ENCODE measurements around the gene KCNG3.

The KCNG3 gene, protein sequence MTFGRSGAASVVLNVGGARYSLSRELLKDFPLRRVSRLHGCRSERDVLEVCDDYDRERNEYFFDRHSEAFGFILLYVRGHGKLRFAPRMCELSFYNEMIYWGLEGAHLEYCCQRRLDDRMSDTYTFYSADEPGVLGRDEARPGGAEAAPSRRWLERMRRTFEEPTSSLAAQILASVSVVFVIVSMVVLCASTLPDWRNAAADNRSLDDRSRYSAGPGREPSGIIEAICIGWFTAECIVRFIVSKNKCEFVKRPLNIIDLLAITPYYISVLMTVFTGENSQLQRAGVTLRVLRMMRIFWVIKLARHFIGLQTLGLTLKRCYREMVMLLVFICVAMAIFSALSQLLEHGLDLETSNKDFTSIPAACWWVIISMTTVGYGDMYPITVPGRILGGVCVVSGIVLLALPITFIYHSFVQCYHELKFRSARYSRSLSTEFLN

DNA sequence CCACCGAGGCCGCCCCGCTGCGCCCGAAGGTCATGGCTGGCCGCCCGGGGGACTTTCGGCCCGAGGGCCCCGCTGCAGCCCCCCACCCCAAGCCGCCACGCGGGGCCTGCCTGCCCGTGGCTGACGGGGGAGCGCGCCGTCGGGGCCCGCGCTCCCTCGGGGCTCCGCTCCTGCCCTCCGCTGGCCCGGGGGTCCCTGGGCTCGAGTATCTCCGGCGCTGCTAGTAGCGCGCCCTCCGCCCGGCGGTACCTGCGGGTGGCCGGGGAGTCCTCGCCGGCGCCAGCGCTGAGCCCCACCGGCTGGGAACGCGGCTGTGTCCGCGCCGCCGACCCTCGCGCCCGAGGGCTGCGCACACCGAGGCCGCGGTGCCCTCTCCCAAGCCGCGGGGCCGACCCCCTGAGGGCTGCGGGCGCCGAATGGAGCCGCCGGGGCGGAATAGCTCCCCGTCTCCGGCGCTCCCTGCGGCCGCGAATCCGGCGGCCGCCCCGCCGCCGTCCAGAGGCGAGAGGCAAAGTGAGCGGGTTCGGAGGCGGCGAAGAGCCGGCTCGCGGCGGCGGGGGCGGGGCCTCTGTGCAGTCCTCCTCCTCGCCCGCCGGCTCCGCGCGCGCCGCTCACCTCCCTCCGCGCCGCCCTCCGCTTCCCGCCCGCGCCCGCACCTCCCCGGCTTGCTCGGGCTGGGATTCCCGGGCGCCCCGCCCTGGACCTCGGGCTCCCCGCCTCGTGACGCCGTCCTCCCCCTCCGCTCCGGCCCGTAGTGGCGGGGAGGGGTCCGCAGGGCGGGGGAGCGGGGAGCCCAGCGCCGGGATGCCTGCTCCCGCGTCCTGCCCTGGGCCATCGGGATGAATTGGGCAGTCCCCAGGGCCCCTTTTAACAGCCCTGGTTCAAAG lies at the start of gene KCNG3:
Gene KCNG3 (minus strand): TSS at position 515 of the 887 bp plus-strand sequence. CDS start 481 bp downstream, at position 34.
- in situ Hi-C loops (cut with MboI; ENCODE audit: low pct_unique_long_range_greater_than_20kb, low sequenced_read_pairs), result no loop called here
- DNase-seq, result peak; percentile 75

DNA sequence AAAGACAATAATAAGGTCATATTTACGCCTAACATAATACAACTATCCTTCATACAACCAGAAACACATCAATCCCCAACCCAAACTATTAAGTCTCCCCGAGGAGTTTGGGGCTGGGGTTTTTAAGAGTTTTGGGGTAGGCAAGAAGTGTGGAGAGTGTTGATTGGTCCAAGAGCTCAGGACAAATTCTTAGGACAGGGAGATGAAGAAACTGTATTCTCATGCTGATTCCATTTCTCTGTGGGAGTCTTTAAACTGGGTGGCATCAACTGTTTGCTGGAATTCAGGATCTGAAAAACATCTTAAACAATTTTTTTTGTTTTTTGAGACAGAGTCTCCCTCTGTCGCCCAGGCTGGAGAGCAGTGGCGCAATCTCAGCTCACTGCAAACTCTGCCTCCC lies 49.1 kb upstream of the KCNG3 start:
- no peak for DNase-seq
- in situ Hi-C loops (cut with MboI; ENCODE audit: low pct_unique_long_range_greater_than_20kb, low sequenced_read_pairs), result no loop called here

DNA sequence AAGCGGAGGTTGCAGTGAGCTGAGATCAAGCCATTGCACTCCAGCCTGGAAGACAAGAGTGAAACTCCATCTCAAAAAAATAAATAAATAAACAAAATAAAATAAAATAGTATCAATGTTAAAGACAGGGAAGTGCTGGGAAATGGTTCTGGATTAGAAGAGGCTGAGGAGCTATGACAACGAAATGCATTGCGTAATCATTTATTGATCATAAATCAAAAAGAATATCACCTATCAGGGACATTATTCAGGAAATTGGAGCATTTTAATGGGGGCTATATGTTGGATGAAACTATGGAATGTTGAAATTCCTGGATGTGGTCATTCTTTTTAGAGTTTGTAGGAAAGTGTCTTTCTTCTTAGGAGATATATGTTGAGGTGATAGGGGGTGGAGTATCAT lies 43.7 kb upstream of the KCNG3 start:
- DNase-seq, result no peak
- in situ Hi-C loops (cut with MboI; ENCODE audit: low pct_unique_long_range_greater_than_20kb, low sequenced_read_pairs), result no loop called here

DNA sequence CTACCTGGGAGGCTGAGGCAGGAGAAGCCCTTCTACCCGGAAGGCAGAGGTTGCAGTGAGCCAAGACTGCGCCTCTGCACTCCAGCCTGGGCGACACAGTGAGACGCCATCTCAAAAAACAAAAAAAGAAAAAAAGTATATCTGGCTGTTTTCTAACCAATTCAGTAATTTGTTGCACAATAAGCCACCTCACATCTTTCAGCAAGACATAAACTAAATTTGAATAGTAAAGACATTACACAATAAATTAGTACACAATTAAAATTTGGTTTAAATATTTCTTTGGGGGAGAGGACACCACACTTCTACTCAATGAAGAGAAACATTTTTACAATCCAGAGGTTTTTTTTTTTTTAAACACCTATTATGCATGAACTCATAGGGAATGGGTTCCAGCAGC lies 38.6 kb upstream of the KCNG3 start:
- DNase-seq, result no peak
- in situ Hi-C loops (cut with MboI; ENCODE audit: low pct_unique_long_range_greater_than_20kb, low sequenced_read_pairs), result no loop called here

DNA sequence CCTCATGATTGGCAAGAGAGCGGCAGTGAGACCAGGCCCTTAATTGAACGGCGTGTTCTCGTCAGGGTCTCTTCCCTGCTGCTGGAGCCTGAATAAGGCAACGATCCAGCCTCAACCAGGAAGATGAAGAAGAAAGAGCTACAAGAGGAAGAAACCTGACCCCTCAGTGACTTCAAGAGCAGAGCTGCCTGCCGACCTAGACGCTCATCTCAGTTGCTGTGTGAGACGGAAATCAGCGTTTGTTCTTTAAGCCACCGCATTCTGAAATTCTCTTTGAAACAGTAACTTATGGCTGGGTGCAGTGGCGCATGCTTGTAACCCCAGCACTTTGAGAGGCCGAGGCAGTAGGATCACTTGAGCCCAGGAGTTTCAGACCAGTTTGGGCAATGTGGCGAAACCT lies 29.6 kb upstream of the KCNG3 start:
- DNase-seq, result no peak
- in situ Hi-C loops (cut with MboI; ENCODE audit: low pct_unique_long_range_greater_than_20kb, low sequenced_read_pairs), result loop anchor here (25.0 kb wide), 1 partner anchor 264 kb away; the partner anchor contains the start of gene HAAO

DNA sequence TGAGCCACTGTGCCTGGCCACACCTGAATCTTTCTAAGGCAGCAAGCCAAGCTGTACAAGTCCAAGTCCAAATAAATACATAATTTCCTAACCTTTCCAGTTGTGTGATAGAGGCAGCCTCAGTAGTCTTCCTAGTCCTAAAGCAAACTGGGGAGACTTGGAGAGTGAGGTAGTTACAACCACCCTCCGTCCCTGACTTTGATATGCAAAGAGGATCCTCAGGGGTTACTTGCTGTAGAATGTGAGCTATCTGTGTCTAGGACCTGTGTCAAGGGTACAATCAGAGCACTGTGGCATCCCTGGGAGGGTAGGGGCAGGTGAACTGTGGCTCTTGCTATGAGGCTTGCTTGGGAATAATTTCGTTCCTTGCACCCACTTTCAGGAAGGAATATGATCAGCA lies 28.3 kb upstream of the KCNG3 start:
- in situ Hi-C loops (cut with MboI; ENCODE audit: low pct_unique_long_range_greater_than_20kb, low sequenced_read_pairs), result loop anchor here (25.0 kb wide), 1 partner anchor 265 kb away; the partner anchor contains the start of gene HAAO
- DNase-seq, result no peak

DNA sequence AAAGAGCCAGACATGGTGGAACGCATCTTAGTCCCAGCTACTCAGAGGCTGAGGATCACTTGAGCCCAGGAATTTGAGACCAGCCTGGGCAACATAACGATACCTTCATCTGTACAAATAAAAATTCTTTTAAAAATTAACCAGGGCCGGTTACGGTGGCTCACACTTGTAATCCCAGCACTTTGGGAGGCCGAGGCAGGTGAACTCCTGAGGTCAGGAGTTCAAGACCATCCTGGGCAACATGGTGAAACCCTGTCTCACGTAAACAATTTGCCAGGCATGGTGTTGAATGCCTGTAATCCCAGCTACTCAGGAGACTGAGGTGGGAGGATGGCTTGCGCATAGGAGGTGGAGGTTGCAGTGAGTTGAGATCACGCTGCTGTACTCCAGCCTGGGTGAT lies 25.8 kb upstream of the KCNG3 start:
- DNase-seq, result no peak
- in situ Hi-C loops (cut with MboI; ENCODE audit: low pct_unique_long_range_greater_than_20kb, low sequenced_read_pairs), result loop anchor here (25.0 kb wide), 1 partner anchor 268 kb away; the partner anchor contains the start of gene HAAO

DNA sequence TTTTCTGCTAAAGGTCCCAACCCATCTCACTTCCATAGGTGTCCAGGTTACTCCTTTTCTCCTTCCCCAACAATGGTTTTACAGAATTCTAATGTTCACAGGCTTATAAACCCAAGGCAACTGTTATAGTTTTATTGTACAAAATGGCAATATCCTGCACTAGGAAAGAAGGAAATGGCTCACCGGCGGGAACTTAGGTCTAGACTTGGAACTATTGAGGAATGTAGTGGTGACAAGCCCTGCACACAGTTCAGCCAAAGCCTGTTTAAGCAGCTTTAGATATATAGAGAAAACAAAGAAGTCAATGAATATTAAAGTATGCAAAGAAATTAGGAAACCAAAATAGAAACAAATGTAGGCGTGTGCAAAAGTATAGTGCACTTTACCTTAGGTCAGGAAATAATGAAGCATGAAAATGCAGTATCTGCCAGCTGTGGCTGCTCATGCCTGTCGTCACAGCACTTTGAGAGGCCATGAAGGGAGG lies 22.7 kb upstream of the KCNG3 start:
- in situ Hi-C loops (cut with MboI; ENCODE audit: low pct_unique_long_range_greater_than_20kb, low sequenced_read_pairs), result loop anchor here (25.0 kb wide), 1 partner anchor 271 kb away; the partner anchor contains the start of gene HAAO
- DNase-seq, result no peak

DNA sequence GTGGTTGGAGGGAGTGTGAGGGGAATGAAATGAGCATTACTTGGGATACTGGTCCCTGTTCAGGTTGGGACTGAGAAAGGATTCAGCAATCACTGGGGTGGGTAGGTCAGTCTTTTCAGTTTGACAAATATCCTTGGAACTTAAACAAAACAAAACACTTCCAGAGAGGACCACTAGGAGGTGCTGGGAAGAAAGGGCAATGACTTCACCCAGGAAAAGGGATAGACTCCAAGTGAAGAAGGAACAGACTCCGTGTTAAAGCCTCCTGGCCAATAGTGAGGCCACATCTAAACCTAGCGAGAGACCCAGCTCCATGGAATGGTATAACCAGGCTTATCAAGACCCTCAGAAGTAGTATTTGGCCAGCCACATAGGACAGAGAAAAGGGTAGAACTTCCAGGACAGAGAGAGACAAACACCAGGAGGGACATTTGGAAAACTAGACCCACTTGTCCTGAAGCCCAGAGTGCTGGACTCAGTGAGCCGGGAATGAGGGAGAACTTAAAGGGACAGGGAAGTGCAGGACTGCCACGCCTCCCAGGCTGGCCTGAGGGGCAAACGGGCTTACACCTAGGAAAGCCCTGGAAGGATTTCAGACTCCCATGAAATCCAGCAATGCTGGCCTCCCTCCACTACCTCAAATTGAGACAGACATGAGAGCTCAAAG lies 19.6 kb upstream of the KCNG3 start:
- in situ Hi-C loops (cut with MboI; ENCODE audit: low pct_unique_long_range_greater_than_20kb, low sequenced_read_pairs), result loop anchor here (25.0 kb wide), 1 partner anchor 274 kb away; the partner anchor contains the start of gene HAAO
- peak; percentile 60 for DNase-seq

DNA sequence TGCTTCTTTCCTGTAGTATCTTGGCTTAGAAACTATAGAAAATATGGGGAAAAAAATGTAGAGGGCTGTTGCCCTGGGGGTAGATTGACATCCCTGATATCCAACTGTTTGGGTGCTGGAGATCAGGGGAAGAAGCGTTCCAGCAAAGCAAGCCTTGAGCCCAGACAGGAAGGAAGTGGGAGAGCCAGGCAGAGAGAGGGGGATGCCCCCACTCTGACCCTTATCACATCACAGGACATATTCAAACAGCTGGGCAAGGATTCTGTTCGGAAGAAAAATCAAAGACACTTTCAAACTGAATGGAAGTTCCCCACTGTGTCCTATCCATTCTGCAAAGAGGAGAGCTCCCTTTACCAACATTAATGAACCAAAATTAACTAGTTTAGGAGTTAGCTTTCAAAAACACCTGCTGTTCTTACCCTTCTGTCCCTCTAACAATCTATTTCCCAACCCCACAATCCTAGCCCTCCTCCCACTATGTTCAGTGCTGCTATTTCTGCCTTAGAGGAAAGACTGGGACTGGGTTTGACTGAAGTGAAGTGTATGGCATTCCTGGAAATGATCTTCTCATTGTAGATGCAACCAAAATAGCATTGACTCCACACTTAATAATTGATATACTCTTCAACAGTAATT lies 16.9 kb upstream of the KCNG3 start:
- in situ Hi-C loops (cut with MboI; ENCODE audit: low pct_unique_long_range_greater_than_20kb, low sequenced_read_pairs), result loop anchor here (25.0 kb wide), 1 partner anchor 277 kb away; the partner anchor contains the start of gene HAAO
- peak; percentile 70 for DNase-seq

DNA sequence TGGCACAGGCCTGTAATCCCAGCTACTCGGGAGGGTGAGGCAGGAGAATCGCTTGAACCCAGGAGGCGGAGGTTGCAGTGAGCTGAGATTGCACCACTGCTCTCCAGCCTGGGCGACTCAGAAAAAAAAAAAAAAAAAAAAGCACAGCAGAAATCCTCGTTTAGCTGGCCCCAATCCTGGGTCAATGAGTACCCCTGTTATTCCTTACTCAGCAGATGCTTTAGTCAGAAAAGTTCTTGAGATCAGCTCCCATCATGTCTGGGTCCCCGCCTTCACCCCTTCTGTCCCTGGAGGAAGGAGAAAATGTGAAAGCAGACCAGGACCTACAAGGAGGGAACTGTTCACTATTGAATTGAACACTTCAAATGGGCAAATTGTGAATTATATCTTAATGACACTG lies 16.4 kb upstream of the KCNG3 start:
- DNase-seq, result no peak
- in situ Hi-C loops (cut with MboI; ENCODE audit: low pct_unique_long_range_greater_than_20kb, low sequenced_read_pairs), result loop anchor here (25.0 kb wide), 1 partner anchor 277 kb away; the partner anchor contains the start of gene HAAO

DNA sequence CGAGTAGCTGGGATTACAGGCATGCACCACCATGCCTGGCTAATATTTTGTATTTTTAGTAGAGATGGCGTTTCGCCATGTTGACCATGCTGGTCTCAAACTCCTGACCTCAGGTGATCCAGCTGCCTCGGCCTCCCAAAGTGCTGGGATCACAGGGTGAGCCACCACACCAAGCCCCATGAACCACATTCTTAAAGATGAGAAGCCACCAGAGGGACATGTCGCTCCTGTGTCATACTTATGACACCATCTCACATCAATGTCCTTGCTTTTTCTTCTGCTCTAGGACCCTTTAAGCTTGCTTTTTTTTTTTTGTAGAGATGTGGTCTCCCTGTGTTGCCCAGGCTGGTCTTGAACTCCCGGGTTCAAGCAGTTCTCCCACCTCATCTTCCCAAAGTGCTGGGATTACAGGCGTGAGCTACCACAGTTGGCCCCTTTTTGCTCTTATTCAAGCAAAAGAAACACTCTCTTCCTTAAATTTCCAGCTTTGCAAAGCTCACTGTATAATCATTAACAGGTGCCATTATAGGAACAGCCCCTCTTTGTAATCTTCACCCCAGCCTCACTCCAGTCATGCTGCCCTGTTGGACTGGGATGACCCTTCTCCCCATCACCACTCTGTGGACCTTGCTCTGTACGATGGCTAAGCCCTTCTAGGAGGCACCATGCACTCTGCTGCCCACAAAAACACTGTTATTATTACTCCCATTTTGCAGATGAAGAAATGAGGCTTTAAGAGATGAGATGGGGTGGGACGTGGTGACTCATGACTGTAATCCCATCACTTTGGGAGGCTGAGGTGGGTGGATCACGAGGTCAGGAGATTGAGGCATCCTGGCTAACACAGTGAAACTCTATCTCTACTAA lies 10.8 kb upstream of the KCNG3 start:
- in situ Hi-C loops (cut with MboI; ENCODE audit: low pct_unique_long_range_greater_than_20kb, low sequenced_read_pairs), result loop anchor here (25.0 kb wide), 1 partner anchor 283 kb away; the partner anchor contains the start of gene HAAO

DNA sequence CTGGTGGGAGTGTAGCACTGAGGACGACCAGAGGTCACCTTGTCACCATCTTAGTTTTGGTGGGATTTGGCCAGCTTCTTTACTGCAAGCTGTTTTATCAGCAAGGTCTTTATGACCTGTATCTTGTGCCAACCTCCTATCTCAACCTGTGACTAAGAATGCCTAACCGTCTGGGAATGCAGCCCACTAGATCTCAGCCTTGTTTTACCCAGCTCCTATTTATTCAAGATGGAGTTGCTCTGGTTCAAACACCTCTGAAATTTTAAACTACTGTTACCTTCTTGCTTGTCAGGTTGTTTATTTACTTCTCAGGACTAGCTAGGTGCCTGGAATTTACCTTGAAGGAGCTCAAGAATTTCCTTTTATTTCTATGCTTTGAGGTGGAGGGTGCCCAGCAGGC lies 9.5 kb upstream of the KCNG3 start:
- in situ Hi-C loops (cut with MboI; ENCODE audit: low pct_unique_long_range_greater_than_20kb, low sequenced_read_pairs), result loop anchor here (25.0 kb wide), 1 partner anchor 284 kb away; the partner anchor contains the start of gene HAAO
- DNase-seq, result no peak

More for the DNA sequence above, 10.8 kb upstream of the KCNG3 start:
- DNase-seq, result no peak

DNA sequence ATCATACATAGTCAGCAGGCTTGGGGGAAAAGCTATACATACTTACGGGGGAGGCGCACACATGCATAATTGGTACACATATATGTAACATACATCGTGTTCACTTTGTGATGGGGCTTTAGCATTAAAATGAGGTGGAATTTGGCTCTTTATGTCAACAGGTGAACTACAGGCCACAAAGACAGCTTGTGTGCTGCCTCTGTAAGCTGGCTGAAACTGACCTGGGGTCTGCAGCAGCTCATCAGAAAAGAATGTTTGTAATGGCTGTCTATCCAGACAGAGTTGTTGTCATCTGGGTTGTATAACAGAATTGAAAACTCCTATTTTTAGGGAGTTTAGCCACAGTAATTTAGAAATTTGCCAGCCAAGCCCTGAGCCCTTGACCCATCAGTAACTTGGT lies 4.7 kb upstream of the KCNG3 start:
- DNase-seq, result no peak
- in situ Hi-C loops (cut with MboI; ENCODE audit: low pct_unique_long_range_greater_than_20kb, low sequenced_read_pairs), result no loop called here

DNA sequence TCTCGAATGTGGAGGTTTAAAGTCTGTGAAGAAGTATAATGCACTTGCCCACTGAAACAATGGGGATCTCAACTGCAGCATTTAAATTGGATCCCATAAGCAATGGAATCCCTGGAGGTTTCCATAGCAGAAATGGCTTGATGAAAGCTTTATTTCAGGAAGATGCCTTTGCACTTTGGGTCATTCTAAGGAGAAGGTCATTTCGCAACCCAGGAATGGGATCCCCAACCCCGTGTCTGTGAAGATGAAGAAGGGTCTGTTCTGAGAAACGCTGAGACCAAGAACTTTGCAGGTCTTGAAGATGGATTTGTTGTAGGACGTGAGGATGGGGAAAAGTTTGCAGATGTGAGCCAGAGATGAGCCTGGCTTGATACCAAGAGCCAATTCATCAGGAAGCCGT lies 1.8 kb upstream of the KCNG3 start:
- in situ Hi-C loops (cut with MboI; ENCODE audit: low pct_unique_long_range_greater_than_20kb, low sequenced_read_pairs), result no loop called here
- no peak for DNase-seq

DNA sequence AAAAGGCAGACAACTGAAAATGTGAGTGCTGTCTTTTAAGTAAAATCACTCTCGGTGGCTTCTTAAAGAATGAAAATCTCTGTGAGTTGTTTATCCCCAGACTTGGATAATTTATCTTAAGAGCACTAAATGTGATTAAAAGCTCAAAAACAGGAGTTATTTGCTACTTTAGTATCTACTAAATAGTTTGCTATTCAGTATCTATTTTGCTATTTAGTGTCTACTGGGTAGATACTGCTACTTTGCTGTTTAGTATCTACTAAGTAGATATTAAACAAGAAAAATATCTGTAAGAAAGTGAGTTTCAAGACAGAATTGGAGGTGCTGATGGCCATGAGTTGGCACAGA lies 1.4 kb upstream of the KCNG3 start:
- no peak for DNase-seq
- in situ Hi-C loops (cut with MboI; ENCODE audit: low pct_unique_long_range_greater_than_20kb, low sequenced_read_pairs), result no loop called here

DNA sequence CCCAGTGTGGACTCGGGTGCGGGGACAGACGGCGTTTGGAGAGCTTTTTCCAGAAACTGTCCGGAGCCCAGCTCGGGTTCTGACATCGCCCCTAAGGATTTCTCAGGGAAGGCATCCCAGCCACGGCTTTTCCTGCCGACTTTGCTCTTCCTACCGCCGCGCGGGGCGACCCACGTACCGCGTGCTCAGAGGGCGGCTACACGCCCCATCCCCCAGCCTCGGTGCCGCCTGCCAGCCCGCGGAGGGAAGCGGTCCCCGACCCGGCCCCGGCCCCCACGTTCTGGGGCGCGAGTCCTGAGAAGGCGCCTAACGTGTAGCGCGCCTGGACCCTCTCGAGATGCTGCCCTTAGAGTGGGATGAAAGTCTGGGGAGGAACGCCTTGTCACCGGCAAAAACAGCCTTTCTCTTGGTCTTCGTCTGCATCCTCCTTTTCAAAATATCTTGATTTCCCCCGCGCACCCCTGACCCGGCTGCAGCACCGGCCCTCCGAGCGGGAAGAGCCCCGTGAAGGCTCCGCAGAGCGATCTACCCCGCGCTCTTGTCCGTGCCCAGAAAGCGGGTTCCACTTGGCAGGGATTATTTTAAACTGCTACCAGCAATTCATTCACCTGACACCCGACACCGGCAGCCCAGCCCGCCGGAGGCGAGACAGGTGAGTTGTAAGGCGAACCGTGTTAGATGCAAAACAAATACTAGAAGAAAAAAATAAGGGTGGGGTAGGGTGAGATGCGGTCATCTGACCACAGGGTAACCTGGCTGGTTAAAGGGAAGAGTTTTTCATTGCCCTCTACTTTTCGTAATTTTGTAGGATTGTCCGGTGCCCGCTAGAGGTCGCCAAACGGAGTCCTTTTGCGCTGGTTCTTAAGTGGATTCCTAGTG lies 812 bp upstream of the KCNG3 start:
- in situ Hi-C loops (cut with MboI; ENCODE audit: low pct_unique_long_range_greater_than_20kb, low sequenced_read_pairs), result no loop called here

More for the DNA sequence above, 812 bp upstream of the KCNG3 start:
- DNase-seq, result peak; percentile 94
